Kidney tubule cell (primary cell): ENCODE results near the gene ARHGAP28.
"Not testable (repeated sequence)": the region's sequence is repeated elsewhere in the genome, so short reads cannot be mapped to it uniquely, and the experiment has no call there.

ENCODE experiments used
- DNase-seq: peaks from one replicate; pipeline ENCODE4 v3.0.0-alpha.2; 2018; ENCODE audit warnings: low spot score

Gene ARHGAP28

DNA sequence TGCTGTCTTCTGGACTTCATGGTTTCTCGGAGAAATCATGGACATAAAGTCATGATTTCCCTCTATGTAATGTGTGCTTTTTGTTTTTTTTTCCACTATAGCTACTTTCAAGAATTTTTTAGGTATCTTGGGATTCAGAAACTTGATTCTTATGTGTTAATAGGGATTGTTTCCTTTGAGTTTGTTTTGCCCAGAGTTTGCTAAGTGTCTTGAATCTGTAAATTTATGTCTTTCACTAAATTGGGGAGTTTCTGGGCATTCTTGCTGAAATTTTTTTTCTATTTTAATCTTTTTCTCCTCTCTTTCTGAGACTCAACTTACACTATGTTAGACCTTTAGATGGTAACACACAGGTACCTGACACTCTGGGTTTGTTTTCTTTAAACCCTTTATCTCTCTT, 205.3 kb downstream of the ARHGAP28 start:
- no peak for DNase-seq

DNA sequence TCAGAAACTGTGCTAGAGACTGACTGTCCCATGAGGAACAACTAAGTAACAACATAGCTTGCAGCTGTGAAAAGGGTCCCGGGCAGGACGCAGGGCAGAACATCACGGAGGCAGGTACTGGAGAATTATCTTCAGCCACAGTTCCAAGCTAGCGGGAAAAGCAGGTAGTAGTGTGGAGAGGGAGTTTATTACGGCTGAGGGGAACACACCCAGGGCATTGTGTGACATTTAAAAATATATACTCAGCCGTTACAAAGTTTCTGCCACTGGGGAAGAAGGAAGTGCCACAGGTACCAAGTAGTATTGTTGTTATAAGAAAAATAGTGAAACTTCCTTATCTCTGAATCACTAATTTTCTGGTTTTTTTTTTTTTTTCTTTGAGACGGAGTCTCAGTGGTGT, 208.5 kb downstream of the ARHGAP28 start:
- DNase-seq: no peak

DNA sequence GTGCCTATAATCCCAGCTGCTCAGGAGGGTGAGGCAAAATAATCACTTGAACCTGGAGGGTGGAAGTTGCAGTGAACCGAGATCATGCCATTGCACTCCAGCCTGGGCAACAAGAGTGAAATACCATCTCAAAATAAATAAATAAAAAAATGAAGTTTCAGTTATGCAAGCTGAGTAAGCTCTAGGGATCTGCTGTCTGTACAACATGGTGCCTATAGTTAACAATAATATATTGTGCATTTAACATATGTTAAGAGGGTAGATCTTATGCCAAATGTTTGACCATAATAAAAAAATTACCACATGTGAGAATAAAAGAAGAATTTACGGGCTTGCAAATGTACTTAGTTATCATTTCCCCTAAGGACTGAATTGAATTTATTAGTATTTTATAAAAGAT, 208.9 kb downstream of the ARHGAP28 start:
- not testable (repeated sequence) for DNase-seq

DNA sequence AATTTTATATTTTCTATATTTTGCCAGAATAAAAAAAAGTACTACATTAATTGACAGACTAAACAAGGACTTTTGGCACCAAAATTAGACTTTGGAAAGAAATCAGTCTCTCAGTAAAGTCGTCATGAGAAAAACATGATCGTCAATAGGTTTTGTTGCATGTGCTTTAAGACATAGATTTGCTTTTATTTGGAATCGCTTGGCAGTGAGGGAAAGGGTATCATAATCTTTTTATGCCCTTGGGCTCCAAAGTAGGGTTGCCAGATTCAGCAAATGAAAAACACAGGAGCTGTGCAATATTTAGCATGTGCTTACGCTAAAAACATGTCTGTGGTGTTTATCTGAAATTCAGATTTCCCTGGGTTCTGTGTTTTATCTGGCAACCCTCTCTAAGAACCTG, 210.5 kb downstream of the ARHGAP28 start:
- DNase-seq: no peak

DNA sequence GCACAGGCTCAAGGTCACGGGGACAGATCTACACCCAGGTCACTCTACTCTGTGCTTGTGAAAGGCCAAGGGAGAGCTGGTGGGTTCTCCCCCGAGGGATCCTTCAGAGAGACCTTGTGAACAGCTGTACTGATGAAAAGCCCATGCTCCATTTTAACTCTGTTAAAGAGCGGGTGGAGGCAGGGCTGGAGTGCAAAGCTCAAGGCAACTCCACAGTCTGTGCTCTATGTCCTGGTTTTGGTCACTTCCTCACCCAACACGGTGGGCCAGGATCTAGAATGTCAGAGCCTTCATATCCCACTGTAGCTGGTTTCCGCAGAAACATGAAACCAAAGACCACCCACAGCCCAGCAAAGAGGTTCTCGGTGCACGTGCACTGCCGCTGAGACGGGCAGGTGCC, 210.9 kb downstream of the ARHGAP28 start:
- no peak for DNase-seq

DNA sequence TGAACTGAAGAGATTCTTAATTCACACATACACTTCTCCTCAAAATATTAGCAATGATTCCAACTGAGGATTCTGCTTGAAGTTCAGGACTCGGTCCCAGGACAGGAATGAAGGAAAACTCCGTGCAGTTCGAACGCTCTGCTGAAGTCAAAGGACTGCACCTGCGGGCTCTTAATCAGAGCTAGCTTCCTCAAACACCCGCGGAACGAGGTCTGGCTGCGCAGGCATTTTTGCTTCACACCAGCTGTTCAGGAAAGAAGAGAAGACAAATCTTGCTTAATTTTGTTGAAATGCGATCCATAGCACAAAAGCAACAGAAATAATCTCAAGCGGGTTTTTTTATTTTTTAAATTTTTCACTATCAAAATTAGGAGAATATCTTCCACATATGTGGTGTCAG, 212.5 kb downstream of the ARHGAP28 start:
- no peak for DNase-seq

DNA sequence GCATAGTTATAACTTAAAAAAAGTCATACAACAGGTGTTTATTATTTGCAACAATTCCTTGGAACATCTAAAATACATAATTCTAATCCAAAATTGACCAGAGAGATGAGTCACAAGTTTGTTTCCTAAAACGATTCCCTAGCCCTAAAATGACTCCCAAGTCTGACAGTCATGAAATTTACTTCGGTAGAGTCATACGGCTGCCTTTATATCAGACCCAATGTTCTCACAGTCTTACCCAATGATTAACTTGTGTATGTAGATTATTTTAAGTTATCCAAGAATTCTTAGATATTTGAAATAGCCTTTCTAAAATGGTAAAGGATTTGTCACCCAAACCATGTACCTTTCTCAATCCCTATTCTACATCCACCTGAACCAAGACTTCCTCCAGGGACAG, 213.2 kb downstream of the ARHGAP28 start:
- no peak for DNase-seq

DNA sequence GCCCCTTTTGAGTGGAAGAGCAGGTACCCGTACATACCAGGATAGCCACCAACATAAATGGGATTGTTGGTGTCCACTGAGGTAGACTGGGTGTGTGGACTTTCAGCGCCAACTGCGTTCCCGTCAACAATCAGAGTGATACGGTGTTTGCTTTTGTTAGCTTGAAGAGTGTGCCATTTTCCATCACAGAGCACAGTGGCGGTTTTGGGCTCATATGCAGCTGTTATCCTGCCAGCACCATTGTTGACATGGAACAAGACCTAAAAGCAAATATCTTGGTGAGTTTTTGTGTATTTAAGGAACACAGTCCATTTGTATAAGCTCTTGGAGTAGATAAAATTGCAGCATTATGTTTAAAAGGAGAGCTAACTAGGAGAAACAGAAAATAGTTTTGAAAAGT, 213.6 kb downstream of the ARHGAP28 start:
- no peak for DNase-seq

DNA sequence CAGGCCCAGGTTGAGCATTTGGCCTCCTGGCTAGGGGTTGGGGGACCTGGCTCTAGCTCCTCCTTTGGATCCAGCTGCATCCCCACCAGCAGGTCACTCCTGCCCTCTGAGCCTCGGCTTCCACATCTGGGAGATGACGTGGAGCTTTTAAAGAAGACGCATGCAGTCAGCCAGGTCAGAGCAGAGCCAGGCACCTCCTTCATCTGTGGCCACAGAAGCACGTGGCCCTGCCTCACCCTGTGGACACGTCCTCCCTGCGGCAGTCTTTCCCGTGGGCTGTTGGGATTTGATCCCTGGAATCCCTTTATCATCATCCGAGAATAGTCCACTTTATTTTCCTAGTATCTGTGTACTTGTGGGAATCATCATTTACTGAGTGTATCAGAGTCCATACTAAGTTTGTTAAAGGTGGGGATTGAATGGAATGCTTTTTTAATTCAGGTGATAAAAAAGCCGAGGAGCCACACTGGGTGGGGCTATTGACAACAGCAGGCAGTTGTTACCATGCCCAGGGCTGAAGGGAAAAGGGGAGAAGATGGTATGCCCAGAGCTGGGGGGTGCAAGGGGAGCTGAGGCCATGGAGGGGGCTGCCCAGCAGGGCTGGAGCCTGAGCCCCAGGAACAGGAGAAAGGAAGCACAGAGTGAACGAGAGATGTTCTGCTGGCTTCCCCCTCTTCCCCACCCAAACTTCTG, 218.0 kb downstream of the ARHGAP28 start:
- DNase-seq: no peak

DNA sequence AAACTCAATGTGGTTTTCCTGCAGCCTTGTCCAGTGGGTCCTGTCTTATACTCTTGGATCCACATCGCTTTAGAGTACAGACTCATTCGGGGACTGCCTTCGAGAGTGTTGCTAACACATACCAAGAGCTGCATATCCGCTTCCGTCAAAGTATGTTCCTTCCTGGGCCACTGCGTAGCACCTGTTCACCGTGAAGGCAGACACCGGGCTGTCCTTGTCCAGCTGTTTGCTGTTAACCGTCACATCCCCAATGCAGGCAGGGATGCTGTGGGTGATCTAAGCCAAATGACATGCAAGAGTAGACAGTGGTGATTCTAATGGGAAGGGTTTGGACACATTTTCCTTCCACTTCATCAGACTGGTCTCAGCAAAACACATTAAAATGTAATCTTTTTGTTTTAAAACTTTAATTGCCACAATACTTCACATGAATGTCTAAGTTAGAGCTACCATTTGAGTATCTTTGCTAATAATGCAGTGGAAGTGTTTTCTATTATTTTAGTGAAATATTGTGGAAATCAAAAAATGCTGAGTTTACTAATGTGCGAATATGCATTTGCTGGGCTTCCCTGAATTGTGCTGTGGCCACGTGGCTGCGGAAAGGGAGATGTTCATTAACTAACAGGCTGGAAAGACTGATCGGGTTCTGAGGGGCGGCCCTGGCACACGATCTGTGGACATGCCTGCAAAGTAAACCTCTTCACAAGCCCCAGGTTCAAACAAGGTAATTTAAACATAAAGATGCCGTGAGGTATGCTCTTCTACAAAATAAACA, 219.0 kb downstream of the ARHGAP28 start:
- DNase-seq: no peak

DNA sequence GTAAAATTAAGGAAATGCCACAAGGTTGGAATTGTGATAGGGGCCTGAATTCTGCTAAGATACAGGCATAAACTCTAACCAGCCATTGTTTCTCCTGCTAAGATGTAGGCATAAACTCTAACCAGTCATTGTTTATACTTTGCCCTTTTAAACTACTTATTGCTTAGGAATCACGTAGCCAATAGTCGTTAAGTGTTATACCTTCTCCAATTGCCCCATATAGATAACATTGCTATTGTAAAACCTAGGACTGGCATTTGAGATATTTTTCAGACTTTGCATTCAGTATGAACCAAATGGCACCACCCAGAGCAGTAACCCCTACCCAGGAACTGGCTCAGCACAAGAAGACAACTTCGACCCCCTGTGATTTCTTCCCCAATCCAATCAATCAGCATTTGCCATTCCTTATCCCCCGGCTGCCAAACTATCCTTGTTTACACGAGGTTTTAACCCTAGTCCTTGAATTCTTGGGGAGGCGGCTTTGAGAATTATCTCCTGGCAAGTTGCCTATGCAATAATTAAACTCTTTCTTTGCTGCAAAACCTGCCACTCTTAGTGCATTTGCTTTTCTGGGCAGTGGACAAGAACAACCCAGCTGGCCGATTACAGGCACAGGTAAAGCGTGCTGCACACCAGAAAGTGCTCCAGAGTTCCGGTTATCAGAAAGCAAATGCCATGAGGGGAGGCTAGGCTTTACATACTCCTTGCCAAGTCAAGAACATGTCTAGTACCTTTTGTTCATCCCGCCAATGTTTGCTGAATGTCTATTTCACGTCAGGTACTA, 220.5 kb downstream of the ARHGAP28 start:
- DNase-seq: no peak

DNA sequence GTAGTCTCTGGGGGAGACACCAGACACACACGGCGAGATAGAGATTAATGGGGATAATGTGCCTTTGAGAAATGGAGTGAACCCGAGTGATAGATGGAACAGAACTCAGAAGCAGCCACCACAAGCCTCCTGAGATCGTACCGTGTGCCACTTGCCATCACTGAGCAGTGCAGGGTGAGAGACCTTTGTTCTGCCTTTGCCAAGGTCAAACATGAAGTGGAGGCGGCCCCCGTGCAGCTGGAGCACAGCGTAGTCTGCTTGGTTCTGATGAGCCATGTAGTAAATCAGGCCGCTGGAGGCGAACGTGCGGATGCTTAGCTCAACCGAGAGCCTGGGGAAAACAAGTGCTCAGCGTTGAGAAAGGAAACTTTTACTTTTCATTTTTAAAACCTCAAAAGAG, 221.1 kb downstream of the ARHGAP28 start:
- no peak for DNase-seq

DNA sequence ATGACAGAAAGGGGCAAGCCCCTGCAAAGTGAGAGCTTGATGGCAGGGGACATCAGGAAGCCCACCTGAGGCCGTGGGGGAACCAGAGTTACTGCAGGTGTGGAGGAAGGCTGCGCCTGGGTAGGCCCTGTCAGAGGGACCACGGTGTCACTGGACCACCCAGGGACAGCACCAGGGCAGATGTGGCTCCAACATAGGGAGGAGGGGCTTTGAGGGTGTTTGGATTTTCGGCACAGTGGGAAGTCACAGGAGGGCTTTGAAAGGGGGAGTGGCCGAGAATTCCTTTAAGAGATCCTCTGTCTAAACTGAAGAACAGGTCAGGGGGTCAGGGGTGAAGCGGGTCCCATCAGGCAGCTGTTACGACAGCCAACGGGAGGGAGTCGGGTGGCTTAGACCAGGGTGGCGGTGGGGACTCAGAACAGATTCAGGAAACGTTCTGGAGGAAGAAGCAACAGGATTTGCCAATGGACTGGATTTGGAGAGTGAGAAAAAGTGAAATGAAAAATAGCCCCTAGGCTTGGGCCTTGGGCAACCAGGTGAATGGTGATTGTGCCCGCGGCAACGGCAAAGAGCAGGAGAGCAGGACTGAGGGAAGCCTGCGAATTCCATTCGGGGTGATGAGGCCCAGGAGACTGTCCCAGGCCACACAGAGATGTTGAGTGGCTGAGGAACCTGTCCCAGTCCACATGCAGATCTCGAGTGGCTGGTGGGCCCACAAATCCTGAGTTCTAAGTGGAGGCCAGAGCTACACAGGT, 222.0 kb downstream of the ARHGAP28 start:
- no peak for DNase-seq

DNA sequence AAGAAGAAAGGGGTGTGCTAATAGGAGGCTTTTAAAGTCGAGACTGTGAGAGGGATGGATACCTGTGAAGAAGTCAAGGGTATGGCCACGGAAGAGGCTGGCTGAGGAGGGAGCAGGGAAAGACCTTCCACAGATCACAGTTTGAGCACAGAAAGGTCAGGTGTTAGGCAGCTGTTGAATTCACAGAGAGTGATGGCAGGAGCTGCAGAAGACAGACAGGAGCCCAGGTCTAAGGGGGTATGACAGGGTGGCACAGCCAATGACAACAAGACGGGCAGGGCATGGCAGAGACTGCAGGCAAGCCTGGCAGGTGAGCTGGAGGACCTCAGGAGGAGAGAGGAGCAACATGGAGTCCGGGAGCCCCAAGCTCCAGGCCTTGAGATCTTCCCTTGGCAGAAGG, 225.0 kb downstream of the ARHGAP28 start:
- no peak for DNase-seq

DNA sequence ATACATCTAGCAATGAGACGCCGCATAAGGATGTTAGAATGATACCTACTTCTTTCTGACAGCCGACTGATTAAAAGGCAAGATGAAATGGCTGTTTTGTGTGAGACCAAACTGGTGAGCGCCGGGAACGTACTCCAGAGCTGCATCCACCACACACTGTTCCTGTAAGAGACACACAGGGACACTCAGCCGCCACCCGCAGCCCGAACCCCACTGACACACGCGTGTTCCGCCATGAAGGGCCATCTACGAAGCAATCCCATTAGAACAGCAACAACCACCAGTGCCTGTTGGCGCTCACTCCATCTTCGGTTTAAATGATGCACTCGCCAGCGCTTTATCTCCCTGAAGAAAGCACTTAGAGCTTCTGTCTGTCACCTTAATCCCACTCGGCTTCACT, 225.8 kb downstream of the ARHGAP28 start:
- DNase-seq: no peak

DNA sequence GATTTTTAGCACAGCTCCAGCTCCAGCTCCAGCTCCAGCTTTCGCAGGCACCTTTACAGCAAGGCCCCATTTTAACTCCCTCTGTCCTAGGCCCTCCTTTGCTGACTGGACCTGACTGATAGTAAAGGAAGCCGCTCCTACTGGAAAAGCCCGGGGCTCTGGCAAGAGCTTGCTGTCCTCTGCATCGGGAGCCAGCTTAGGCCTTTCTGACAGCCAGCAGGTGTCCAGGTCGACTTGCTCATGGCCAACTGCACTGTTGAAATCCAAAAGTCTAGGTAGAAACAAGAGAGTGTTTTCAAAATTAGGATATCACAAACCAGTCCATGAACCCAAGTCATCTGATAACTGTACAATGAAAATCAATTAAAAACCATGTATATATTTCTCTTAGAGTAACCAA, 227.0 kb downstream of the ARHGAP28 start:
- DNase-seq: no peak

DNA sequence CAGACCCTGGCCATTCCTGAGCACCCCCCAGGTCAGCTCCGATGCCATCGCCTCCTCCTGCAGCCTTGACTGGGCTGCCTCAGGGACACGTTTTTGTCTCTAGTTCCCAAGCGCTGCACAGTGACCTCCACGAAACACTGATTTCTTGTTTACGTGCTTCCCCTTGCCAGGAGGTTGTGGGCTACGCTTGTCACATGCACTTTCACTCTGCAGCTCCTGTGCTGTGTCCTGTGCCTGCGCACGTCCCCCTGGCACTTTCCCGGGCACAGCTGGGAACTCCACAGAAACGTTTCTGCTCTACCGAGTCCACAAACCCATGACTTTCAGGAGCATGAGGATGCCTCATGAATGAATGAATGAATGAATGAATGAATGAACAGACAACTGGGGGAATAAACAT, 227.5 kb downstream of the ARHGAP28 start:
- DNase-seq: no peak

DNA sequence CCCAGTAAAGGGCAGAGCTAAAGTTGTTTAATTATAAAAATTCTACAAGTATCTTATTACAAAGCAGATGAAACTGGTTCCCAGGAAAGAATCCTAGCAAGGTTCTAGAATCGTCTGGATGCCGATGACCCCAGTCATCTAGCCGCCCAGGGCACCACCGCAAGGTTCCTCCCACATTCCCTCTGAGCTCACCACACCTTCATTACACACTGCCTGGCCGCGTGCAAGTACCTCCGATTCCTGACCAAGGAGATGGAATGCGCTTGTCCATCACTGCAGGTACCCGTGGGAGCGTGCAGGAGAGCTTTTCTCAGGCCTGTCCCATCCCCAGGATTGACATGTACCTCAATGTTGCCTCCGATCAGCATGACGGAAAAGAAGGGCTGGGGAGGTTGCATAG, 229.6 kb downstream of the ARHGAP28 start:
- peak; percentile 13 for DNase-seq

DNA sequence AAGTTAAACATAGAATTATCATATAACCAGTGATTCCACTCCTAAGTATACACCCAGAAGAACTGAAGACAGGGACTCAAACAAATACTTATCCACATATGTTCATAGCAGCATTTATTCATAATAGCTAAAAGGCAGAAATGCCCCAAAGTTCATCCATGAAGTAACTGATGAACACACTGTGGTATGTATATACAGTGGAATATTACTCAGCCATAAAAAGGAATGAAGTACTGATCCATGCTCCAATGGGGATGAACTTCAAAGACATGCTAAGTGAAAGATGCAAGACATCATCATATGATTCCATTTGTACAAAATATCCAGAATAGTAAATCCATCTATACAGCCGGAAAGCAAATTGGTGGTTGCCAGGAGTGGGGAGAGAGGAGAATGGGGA, 230.6 kb downstream of the ARHGAP28 start:
- no peak for DNase-seq

DNA sequence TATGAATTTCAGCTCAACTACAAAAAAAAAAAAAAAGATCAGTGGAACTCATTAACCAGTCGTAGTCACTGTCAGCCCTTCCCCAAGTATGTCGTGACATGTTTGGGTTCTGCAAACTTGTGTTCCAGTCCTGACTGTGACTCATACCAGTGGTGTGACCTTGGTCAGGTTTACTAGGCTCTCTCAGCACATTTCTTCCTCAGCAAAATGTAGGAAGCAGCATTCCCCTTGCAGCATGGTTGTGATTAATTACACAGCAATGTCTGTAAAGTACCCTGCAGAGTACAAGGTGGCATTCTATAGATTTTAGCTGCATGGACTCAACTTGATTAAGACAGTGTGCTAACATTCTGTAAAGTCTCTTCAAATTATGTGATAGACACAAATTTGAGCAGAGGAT, 231.1 kb downstream of the ARHGAP28 start:
- DNase-seq: peak; percentile 86

DNA sequence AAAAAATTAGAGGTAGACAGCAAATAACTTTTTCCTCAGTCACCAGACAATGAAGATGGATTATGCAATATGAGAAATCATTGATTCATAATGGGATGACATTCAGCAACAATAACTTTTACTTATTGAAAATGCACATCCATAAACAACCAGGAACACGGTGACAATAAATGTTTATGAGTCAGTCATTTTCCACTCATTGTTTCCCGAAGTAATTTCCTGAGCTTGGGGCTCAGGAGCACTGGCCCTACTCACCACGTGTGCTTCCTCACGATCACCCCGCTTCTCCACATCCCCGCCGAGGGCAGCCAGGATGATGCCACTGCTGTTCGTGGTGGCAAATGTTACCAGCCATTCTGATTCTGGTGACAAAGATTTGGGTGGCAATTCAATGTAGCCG, 231.8 kb downstream of the ARHGAP28 start:
- DNase-seq: peak; percentile 8
